SK-N-SH (cell line): ENCODE measurements around the gene LY6G5C. TPM values are rescaled to one million over a fixed set of nuclear protein-coding genes. Genes with fewer than 3 reads are reported as not detected.

Experiments used
- CTCF ChIA-PET: fragments of 300-600, 350-600 bp; formaldehyde crosslinking; extraction: SDS; loops from one replicate; lab custom pipeline; 2021; lab: Yijun Ruan, JAX
- POLR2A ChIA-PET: fragments of 350-600 bp; sonication (Branson Sonifier 250); formaldehyde crosslinking; extraction: SDS; loops from one replicate; lab custom pipeline; 2020; ENCODE audit warnings: antibody characterized with exemption, inconsistent platforms; lab: Yijun Ruan, JAX
- DNase-seq: peaks from one replicate; pipeline ENCODE4 v3.0.0; 2012
- H2AFZ ChIP-seq: fragments of 200-600 bp; sonication (generic); 2 replicates; pipeline ENCODE4 v1.8.1; 2016; ENCODE audit warnings: antibody characterized with exemption, mild to moderate bottlenecking, low read depth
- H3F3A ChIP-seq: fragments of 200-600 bp; sonication (generic); replicated peaks from 2 replicates; pipeline ENCODE3; 2016; ENCODE audit warnings: antibody characterized with exemption, mild to moderate bottlenecking; ENCODE audit not compliant: insufficient read depth
- H3K27ac ChIP-seq, 2 experiments: fragments of 200-500 bp in 1 of 2; fragments of 200-600 bp in 1 of 2; sonication (Bioruptor generic) in 1 of 2; sonication (generic), shearing (Covaris generic) in 1 of 2; 2 replicates each; pipeline versions ENCODE4 v1.5.1 to v1.6.1; 2014 to 2016; ENCODE audit warnings: low read depth in 2 of 2, inconsistent platforms in 1 of 2, low read length in 1 of 2, mild to moderate bottlenecking in 1 of 2, mixed read lengths in 1 of 2
- H3K27me3 ChIP-seq: fragments of 200-600 bp; sonication (generic), shearing (Covaris generic); 2 replicates; pipeline ENCODE4 v1.6.1; 2016; ENCODE audit warnings: mixed run types; ENCODE audit not compliant: insufficient read depth
- H3K36me3 ChIP-seq, 2 experiments: fragments of 200-500 bp in 1 of 2; fragments of 200-600 bp in 1 of 2; sonication (Bioruptor generic) in 1 of 2; sonication (generic) in 1 of 2; replicated peaks in 1 of 2; 2 replicates each; pipeline versions ENCODE3 to v1.5.1; 2014 to 2016; ENCODE audit warnings: low read length in 1 of 2, mild to moderate bottlenecking in 1 of 2; ENCODE audit not compliant: insufficient read depth in 2 of 2, control insufficient read depth in 1 of 2
- H3K4me1 ChIP-seq, 2 experiments: fragments of 200-500 bp in 1 of 2; fragments of 200-600 bp in 1 of 2; sonication (Bioruptor generic) in 1 of 2; sonication (generic), shearing (Covaris generic) in 1 of 2; 2 replicates each; pipeline versions ENCODE4 v1.5.1 to v1.6.1; 2014 to 2016; ENCODE audit warnings: low read depth in 1 of 2, low read length in 1 of 2, mixed run types in 1 of 2; ENCODE audit not compliant: insufficient read depth in 2 of 2, control insufficient read depth in 1 of 2
- H3K4me2 ChIP-seq: fragments of 200-600 bp; sonication (generic), shearing (Covaris generic); 2 replicates; pipeline ENCODE4 v1.6.1; 2017; ENCODE audit warnings: mixed run types
- H3K4me3 ChIP-seq, 2 experiments: fragments of 200-500 bp in 1 of 2; fragments of 200-600 bp in 1 of 2; sonication (Bioruptor generic) in 1 of 2; sonication (generic), shearing (Covaris generic) in 1 of 2; 2 replicates each; pipeline versions ENCODE4 v1.5.1 to v1.8.1; 2014 to 2016; ENCODE audit warnings: low read depth in 2 of 2, inconsistent platforms in 1 of 2, low read length in 1 of 2, mild to moderate bottlenecking in 1 of 2, mixed read lengths in 1 of 2, moderate library complexity in 1 of 2
- H3K79me2 ChIP-seq: fragments of 200-600 bp; sonication (generic); 2 replicates; pipeline ENCODE4 v1.8.1; 2017; ENCODE audit warnings: mild to moderate bottlenecking; ENCODE audit not compliant: insufficient read depth
- H3K9ac ChIP-seq: fragments of 200-600 bp; sonication (generic); 2 replicates; pipeline ENCODE4 v1.6.1; 2017; ENCODE audit warnings: mixed run types
- H3K9me2 ChIP-seq: fragments of 200-600 bp; sonication (generic); 2 replicates; pipeline ENCODE4 v1.6.1; 2017; ENCODE audit warnings: mixed run types
- H3K9me3 ChIP-seq: fragments of 200-600 bp; sonication (generic); 2 replicates; pipeline ENCODE4 v1.6.1; 2017; ENCODE audit warnings: mixed run types, mild to moderate bottlenecking, moderate library complexity
- H4K20me1 ChIP-seq: fragments of 200-600 bp; sonication (generic); 2 replicates; pipeline ENCODE4 v1.6.1; 2017; ENCODE audit warnings: mild to moderate bottlenecking, mixed run types; ENCODE audit not compliant: insufficient read depth
- CHD2 ChIP-seq: fragments of 150-350 bp; IDR thresholded peaks from 2 replicates; pipeline ENCODE4 v1.6.1; 2018; ENCODE audit warnings: low read length; ENCODE audit not compliant: partially characterized antibody
- CTCF ChIP-seq: fragments of 200-600 bp; sonication (generic); IDR thresholded peaks from 2 replicates; pipeline ENCODE4 v1.6.1; 2017; ENCODE audit warnings: antibody characterized with exemption, mild to moderate bottlenecking, moderate library complexity
- EZH2phosphoT487 ChIP-seq: fragments of 200-600 bp; sonication (generic); IDR thresholded peaks from 2 replicates; pipeline ENCODE4 v1.6.1; 2017; ENCODE audit warnings: low read depth, mixed run types, mild to moderate bottlenecking, antibody characterized with exemption, moderate library complexity, borderline replicate concordance
- JUND ChIP-seq: IDR thresholded peaks from 2 replicates; pipeline ENCODE4 v1.4.0; 2012
- MXI1 ChIP-seq: IDR thresholded peaks from 2 replicates; pipeline ENCODE4 v1.6.1; 2012; ENCODE audit warnings: mild to moderate bottlenecking, low read depth, low read length, improper control_type of control experiment
- NFIC ChIP-seq: IDR thresholded peaks from 2 replicates; pipeline ENCODE4 v1.4.0; 2012; ENCODE audit warnings: borderline replicate concordance
- NRF1 ChIP-seq: IDR thresholded peaks from 2 replicates; pipeline ENCODE4 v1.6.1; 2012; ENCODE audit warnings: low read depth, mild to moderate bottlenecking, low read length
- PBX3 ChIP-seq: IDR thresholded peaks from 2 replicates; pipeline ENCODE4; 2012
- RCOR1 ChIP-seq: fragments of 150-350 bp; IDR thresholded peaks from 2 replicates; pipeline ENCODE4 v1.6.1; 2017; ENCODE audit warnings: antibody characterized with exemption, low read length
- RFX5 ChIP-seq: IDR thresholded peaks from 2 replicates; pipeline ENCODE4 v1.6.1; 2012; ENCODE audit warnings: mild to moderate bottlenecking, improper control_type of control experiment, low read length
- SIN3A ChIP-seq: IDR thresholded peaks from 2 replicates; pipeline ENCODE4 v1.6.1; 2012; ENCODE audit warnings: low read depth, mild to moderate bottlenecking, low read length, moderate library complexity, borderline replicate concordance
- SMC3 ChIP-seq: IDR thresholded peaks from 2 replicates; pipeline ENCODE4 v1.6.1; 2012; ENCODE audit warnings: low read depth, low read length, improper control_type of control experiment
- TAF1 ChIP-seq: IDR thresholded peaks from 2 replicates; pipeline ENCODE4 v1.6.1; 2012; ENCODE audit warnings: low read depth, mild to moderate bottlenecking, low read length, moderate library complexity, borderline replicate concordance
- TCF12 ChIP-seq: IDR thresholded peaks from 2 replicates; pipeline ENCODE4 v1.4.0; 2012
- USF2 ChIP-seq: fragments of 150-350 bp; IDR thresholded peaks from 2 replicates; pipeline ENCODE4 v1.6.1; 2017; ENCODE audit warnings: antibody characterized with exemption, low read length, low read depth, borderline replicate concordance
- WGBS: methylation state at CpG from one replicate; pipeline ENCODE4 v1.1.6; 2017; ENCODE audit warnings: low lambda C conversion rate; 5-methylcytosine and 5-hydroxymethylcytosine counted together
- polyA plus RNA-seq, 3 experiments: library from polyadenylated mRNA; depleted of rRNA; stranded (reverse); fragments of >200 nt; gene quantifications; 2 replicates each; pipeline ENCODE4 v1.2.3, GENCODE V29; 2012

The LY6G5C gene
- polyA plus RNA-seq, 1 of the 3 experiments (the other 2 are of a cell fraction): 1.1 TPM

DNA sequence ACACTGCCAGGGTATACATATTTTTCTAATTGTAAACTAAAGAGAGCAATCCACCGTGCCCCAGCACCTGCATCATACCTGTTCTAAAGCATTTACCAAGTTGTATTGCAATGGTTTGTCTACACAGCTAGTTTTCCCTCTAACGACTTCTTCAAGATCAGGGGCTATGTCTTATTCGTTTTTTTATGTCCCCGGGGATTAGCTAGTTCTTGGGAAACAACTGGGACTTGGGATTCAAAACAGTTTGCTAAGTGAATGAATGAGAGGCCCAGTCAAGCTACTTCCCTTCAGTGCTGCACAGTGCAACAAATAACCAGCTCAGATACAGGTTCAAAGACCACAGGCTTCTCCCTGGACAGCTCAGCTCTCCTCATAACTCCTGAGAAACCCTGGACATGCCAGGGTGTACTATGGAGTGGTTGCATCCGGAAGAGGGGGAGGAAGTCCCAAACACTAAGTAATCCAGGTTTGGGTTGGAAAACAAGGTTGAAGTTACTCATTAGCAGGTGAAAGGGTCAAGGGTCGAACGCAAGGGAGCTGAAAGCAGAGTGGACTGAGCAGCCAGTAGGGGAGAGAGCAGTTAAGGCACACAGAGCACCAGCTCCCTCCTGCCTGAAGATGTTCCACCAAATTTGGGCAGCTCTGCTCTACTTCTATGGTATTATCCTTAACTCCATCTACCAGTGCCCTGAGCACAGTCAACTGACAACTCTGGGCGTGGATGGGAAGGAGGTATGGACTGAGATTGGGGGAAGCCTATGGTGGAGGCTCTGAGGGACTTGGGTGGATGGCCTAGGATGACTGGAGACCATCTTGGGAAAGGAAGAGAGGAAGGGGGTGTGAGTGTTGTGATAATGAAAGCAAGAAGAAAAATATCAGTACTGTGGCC is 25.3 kb downstream of the LY6G5C start, which contains the start of gene APOM:
Gene APOM (plus strand): TSS at position 546 of the 889 bp plus-strand sequence. CDS start 73 bp downstream, at position 619.
- H3K9me2 ChIP-seq: no peaks in the 10 kb centered on the region
- no peak within 1 kb of the TSS for H2AFZ ChIP-seq
- H3K4me3 ChIP-seq: no peak within 1 kb of the TSS
- H3F3A ChIP-seq: peaks cover 27% of the 10 kb centered on the region
- peaks cover 17 to 29% of the 10 kb centered on the region in 2 experiments for H3K4me1 ChIP-seq
- H3K9me3 ChIP-seq: no peaks in the 10 kb centered on the region
- H3K36me3 ChIP-seq: peaks cover 3 to 5% of the 10 kb centered on the region in 2 experiments
- no peak within 1 kb of the TSS for H3K4me2 ChIP-seq
- TF ChIP-seq CTCF (no peak), JUND (no peak), TAF1 (no peak), TCF12 (no peak), USF2 (no peak), MXI1 (no peak), RCOR1 (no peak), CHD2 (no peak), NFIC (no peak), EZH2phosphoT487 (no peak), SMC3 (no peak), NRF1 (no peak), PBX3 (no peak), RFX5 (no peak), SIN3A (no peak)
- no peaks in the 10 kb centered on the region for H3K27me3 ChIP-seq
- ChIA-PET CTCF (interaction anchor here (1.2 kb wide), 1 partner anchor 9 kb away, joined by 3 read pairs; the partner anchor contains the start of gene GPANK1), POLR2A (interaction anchor here (1.0 kb wide), 1 partner anchor 228 kb away, joined by 3 read pairs; no protein-coding TSS in a partner anchor)
- H3K79me2 ChIP-seq: peaks cover 83% of the 10 kb centered on the region
- no peak within 1 kb of the TSS for H3K9ac ChIP-seq
- peaks cover 8% of the 10 kb centered on the region; the same call in 1 of the 2 replicates for H4K20me1 ChIP-seq
- no peak for DNase-seq
- WGBS: 89% methylated on average over 8 of the region's 8 CpGs
- H3K27ac ChIP-seq: no peak within 1 kb of the TSS
